GM12878 (cell line): ENCODE results near the gene ANXA3.

Experiments
- CHD2 ChIP-seq: IDR thresholded peaks from 2 replicates; pipeline ENCODE4 v1.6.1; 2011; ENCODE audit warnings: low read depth, low read length, improper control_type of control experiment, borderline replicate concordance
- CREB1 ChIP-seq: IDR thresholded peaks from 2 replicates; pipeline ENCODE4 v1.6.1; 2012; ENCODE audit warnings: low read depth, mild to moderate bottlenecking, inconsistent platforms
- CREM ChIP-seq: IDR thresholded peaks from 2 replicates; pipeline ENCODE4 v1.6.1; 2014; ENCODE audit warnings: antibody characterized with exemption, low read depth
- CTCF ChIP-seq, 3 experiments: IDR thresholded peaks in 2 of 3; conservative IDR thresholded peaks in 1 of 3; 2 replicates each; pipeline ENCODE4 v1.5.1; 2011; ENCODE audit warnings: low read depth in 3 of 3, low read length in 3 of 3, mild to moderate bottlenecking in 3 of 3, control low read depth in 2 of 3, moderate library complexity in 2 of 3, inconsistent platforms in 1 of 3, mixed read lengths in 1 of 3; ENCODE audit not compliant: control insufficient read depth in 2 of 3, insufficient read depth in 1 of 3; ENCODE audit errors: extremely low read depth in 1 of 3
- FOS ChIP-seq: IDR thresholded peaks from 3 replicates; pipeline ENCODE4 v1.6.1; 2011; ENCODE audit warnings: borderline replicate concordance; ENCODE audit not compliant: insufficient read length; ENCODE audit errors: extremely low read depth
- LARP7 ChIP-seq: fragments of 450-650 bp; IDR thresholded peaks from 2 replicates; pipeline ENCODE4 v1.6.1; 2017; ENCODE audit warnings: mild to moderate bottlenecking
- PML ChIP-seq: IDR thresholded peaks from 2 replicates; pipeline ENCODE4 v1.6.1; 2012; ENCODE audit warnings: low read length, inconsistent platforms
- POLR2AphosphoS5 ChIP-seq: IDR thresholded peaks from 2 replicates; pipeline ENCODE4 v1.6.1; 2011; ENCODE audit warnings: mild to moderate bottlenecking, low read length, inconsistent platforms
- RFX5 ChIP-seq: IDR thresholded peaks from 2 replicates; pipeline ENCODE4 v1.6.1; 2011; ENCODE audit warnings: low read depth, low read length, improper control_type of control experiment
- SRF ChIP-seq, 2 experiments: IDR thresholded peaks; 2 replicates each; pipeline ENCODE4 v1.6.1; 2011; ENCODE audit warnings: low read depth in 2 of 2, low read length in 2 of 2, mild to moderate bottlenecking in 1 of 2, moderate library complexity in 1 of 2
- TF ChIP-seq, protein P1 (sequence below): IDR thresholded peaks from 2 replicates; pipeline ENCODE4 v1.6.1; 2011; ENCODE audit warnings: mild to moderate bottlenecking, low read depth, low read length, moderate library complexity; ENCODE audit not compliant: insufficient replicate concordance
- TF ChIP-seq, protein P2 (sequence below): IDR thresholded peaks from 2 replicates; pipeline ENCODE4 v1.6.1; 2012; ENCODE audit warnings: low read depth, low read length, improper control_type of control experiment
- TF ChIP-seq, protein P3 (sequence below): IDR thresholded peaks from 2 replicates; pipeline ENCODE4 v1.6.1; 2012; ENCODE audit warnings: low read depth, low read length, improper control_type of control experiment
- TF ChIP-seq, protein P4 (sequence below): IDR thresholded peaks from 2 replicates; pipeline ENCODE4 v1.6.1; 2011; ENCODE audit warnings: low read depth, low read length, improper control_type of control experiment, borderline replicate concordance

GRCh38 chr4:78648640-78649363 lies 97.2 kb downstream of the ANXA3 start:
- TF ChIP-seq FOS (no peak), CHD2 (no peak), SRF (IDR thresholded peaks at IDR 0.05; ENCODE audit: low read depth in 2 of 2, low read length in 2 of 2) (no peak), CTCF (IDR thresholded peaks at IDR 0.05 in 2 of 3, conservative IDR thresholded peaks at IDR 0.05 in 1 of 3; ENCODE audit: control insufficient read depth in 2 of 3, extremely low read depth in 1 of 3, insufficient read depth in 1 of 3, low read depth in 3 of 3, low read length in 3 of 3) (no peak), CREB1 (no peak), POLR2AphosphoS5 (no peak), RFX5 (no peak), LARP7 (no peak), CREM (no peak), PML (no peak)
- TF ChIP-seq, protein P1, sequence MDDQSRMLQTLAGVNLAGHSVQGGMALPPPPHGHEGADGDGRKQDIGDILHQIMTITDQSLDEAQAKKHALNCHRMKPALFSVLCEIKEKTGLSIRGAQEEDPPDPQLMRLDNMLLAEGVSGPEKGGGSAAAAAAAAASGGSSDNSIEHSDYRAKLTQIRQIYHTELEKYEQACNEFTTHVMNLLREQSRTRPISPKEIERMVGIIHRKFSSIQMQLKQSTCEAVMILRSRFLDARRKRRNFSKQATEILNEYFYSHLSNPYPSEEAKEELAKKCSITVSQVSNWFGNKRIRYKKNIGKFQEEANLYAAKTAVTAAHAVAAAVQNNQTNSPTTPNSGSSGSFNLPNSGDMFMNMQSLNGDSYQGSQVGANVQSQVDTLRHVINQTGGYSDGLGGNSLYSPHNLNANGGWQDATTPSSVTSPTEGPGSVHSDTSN, result no peak
- TF ChIP-seq, protein P2, sequence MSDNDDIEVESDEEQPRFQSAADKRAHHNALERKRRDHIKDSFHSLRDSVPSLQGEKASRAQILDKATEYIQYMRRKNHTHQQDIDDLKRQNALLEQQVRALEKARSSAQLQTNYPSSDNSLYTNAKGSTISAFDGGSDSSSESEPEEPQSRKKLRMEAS, result no peak
- TF ChIP-seq, protein P3, sequence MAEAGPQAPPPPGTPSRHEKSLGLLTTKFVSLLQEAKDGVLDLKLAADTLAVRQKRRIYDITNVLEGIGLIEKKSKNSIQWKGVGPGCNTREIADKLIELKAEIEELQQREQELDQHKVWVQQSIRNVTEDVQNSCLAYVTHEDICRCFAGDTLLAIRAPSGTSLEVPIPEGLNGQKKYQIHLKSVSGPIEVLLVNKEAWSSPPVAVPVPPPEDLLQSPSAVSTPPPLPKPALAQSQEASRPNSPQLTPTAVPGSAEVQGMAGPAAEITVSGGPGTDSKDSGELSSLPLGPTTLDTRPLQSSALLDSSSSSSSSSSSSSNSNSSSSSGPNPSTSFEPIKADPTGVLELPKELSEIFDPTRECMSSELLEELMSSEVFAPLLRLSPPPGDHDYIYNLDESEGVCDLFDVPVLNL, result no peak
- TF ChIP-seq, protein P4, sequence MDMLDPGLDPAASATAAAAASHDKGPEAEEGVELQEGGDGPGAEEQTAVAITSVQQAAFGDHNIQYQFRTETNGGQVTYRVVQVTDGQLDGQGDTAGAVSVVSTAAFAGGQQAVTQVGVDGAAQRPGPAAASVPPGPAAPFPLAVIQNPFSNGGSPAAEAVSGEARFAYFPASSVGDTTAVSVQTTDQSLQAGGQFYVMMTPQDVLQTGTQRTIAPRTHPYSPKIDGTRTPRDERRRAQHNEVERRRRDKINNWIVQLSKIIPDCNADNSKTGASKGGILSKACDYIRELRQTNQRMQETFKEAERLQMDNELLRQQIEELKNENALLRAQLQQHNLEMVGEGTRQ, result no peak
